Stomach (tissue), 9 donors: ENCODE data around the gene DGLUCY. TPM values are rescaled to one million over a fixed set of nuclear protein-coding genes. Genes with fewer than 3 reads are reported as not detected.
"Not testable (repeated sequence)": the region's sequence is repeated elsewhere in the genome, so short reads cannot be mapped to it uniquely, and the experiment has no call there.

ENCODE experiments used
- DNase-seq, 2 donors: peaks; one replicate each; pipeline versions ENCODE4 v3.0.0 to v3.0.0-alpha.2; 2013 to 2019
- H3K27ac ChIP-seq, 5 donors: fragments of 200-600 bp in 4 of 5; sonication (generic) in 4 of 5; one replicate each; pipeline ENCODE4 v1.5.1; 2013 to 2019; ENCODE audit warnings: mild to moderate bottlenecking in 1 of 5, moderate library complexity in 1 of 5
- H3K27me3 ChIP-seq, 3 donors: fragments of 200-600 bp; sonication (generic); one replicate each; pipeline ENCODE4 v1.5.1; 2017 to 2019; ENCODE audit warnings: mixed run types in 1 of 3
- H3K36me3 ChIP-seq, 4 donors: fragments of 200-600 bp; sonication (generic); 1 replicate in 3 of 4; 2 replicates in 1 of 4; pipeline ENCODE4 v1.5.1; 2016 to 2019
- H3K4me1 ChIP-seq, 4 donors: fragments of 200-600 bp; sonication (generic); one replicate each; pipeline ENCODE4 v1.5.1; 2016 to 2019
- H3K4me3 ChIP-seq, 4 donors: fragments of 200-600 bp; sonication (generic) in 3 of 4; one replicate each; pipeline ENCODE4 v1.5.1; 2016 to 2019; ENCODE audit warnings: mild to moderate bottlenecking in 1 of 4
- H3K9me3 ChIP-seq, 4 donors: fragments of 200-600 bp; sonication (generic); one replicate each; pipeline ENCODE4 v1.5.1; 2016 to 2019
- EP300 ChIP-seq: sonication (generic); formaldehyde crosslinking; IDR thresholded peaks from one replicate; pipeline ENCODE4 v1.6.1; 2017; ENCODE audit warnings: antibody characterized with exemption
- POLR2A ChIP-seq, 4 donors: fragments of 450-650 bp; IDR thresholded peaks; one replicate each; pipeline ENCODE4 v1.6.1; 2016; ENCODE audit warnings: antibody characterized with exemption in 4 of 4, control low read depth in 2 of 4, mild to moderate bottlenecking in 1 of 4, moderate library complexity in 1 of 4
- POLR2AphosphoS5 ChIP-seq, 3 donors: sonication (generic); formaldehyde crosslinking; IDR thresholded peaks; one replicate each; pipeline ENCODE4 v1.6.1; 2016; ENCODE audit warnings: antibody characterized with exemption in 3 of 3
- WGBS, 5 donors: extraction: QIAGEN DNeasy Blood & Tissue Kit in 3 of 5; methylation state at CpG; one replicate each; pipeline versions ENCODE4 v1.1.5 to v1.1.7; 2013 to 2018; 5-methylcytosine and 5-hydroxymethylcytosine counted together
- intact Hi-C: fragments of 100-400 bp; cut with DNase I; formaldehyde crosslinking; loops from one replicate; pipeline ENCODE4 v1.15.1; 2023; ENCODE audit warnings: low total_unique reads
- polyA plus RNA-seq, 3 donors: library from polyadenylated mRNA; stranded (reverse); fragments of 200-250 nt; gene quantifications; one replicate each; pipeline ENCODE4 v1.2.3, GENCODE V29; 2013
- total RNA-seq, 5 donors: library from RNA; depleted of rRNA; stranded (reverse); fragments of >200 nt; gene quantifications; one replicate each; pipeline versions ENCODE4 v1.1.0 to v1.2.3, GENCODE V29; 2014 to 2016
- TF ChIP-seq, protein P1 (sequence below), 7 experiments: fragments of 450-650 bp in 4 of 7; fragments of 200-600 bp in 3 of 7; sonication (generic) in 3 of 7; IDR thresholded peaks; one replicate each; pipeline ENCODE4 v1.5.1; 2016 to 2019; ENCODE audit warnings: antibody characterized with exemption in 7 of 7, control low read depth in 2 of 7, mild to moderate bottlenecking in 1 of 7
- donor health status: healthy with polysubstance abuse.
- donor health status: Bipolar disorder and iron deficiency.
- donor health status: healthy.

The DGLUCY gene
- total and polyA plus RNA-seq, 8 donors: 24.1 to 122 (median 67.1) TPM

DNA sequence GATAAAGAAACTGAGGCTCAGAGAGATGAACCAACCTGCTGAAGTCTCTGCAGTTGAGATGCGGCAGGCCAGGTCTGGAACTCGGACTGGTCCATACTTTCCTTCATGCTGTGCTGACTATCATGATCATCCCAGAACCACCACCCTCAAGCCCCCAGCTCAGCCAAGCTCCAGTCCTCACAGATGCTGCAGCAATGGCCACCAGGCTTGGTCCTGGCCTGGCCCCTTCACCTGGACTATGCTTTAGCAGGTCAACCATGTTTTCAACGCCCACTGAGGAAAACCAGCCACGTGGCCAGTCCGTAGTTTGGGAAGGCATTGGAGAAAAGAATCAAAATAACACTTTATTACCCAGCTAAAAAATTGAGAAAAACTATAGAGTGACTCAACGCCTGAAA lies 129.2 kb downstream of the DGLUCY start:
- Histone ChIP-seq H3K4me3 (peak overlapping the region in 3 of 4 donors; percentile 16 to 38 (median 18)), H3K27ac (peak overlapping the region; percentile 63 to 83 (median 70)), H3K9me3 (no peaks in the 10 kb centered on the region), H3K36me3 (no peaks in the 10 kb centered on the region), H3K27me3 (no peaks in the 10 kb centered on the region), H3K4me1 (peaks cover 0 to 44% (median 22%) of the 10 kb centered on the region in 4 donors)
- no peak for DNase-seq
- intact Hi-C loops: no loop called here
- WGBS, 5 donors: 72 to 80% (median 74%) methylated on average over 6 of the region's 6 CpGs
- TF ChIP-seq, protein P1, sequence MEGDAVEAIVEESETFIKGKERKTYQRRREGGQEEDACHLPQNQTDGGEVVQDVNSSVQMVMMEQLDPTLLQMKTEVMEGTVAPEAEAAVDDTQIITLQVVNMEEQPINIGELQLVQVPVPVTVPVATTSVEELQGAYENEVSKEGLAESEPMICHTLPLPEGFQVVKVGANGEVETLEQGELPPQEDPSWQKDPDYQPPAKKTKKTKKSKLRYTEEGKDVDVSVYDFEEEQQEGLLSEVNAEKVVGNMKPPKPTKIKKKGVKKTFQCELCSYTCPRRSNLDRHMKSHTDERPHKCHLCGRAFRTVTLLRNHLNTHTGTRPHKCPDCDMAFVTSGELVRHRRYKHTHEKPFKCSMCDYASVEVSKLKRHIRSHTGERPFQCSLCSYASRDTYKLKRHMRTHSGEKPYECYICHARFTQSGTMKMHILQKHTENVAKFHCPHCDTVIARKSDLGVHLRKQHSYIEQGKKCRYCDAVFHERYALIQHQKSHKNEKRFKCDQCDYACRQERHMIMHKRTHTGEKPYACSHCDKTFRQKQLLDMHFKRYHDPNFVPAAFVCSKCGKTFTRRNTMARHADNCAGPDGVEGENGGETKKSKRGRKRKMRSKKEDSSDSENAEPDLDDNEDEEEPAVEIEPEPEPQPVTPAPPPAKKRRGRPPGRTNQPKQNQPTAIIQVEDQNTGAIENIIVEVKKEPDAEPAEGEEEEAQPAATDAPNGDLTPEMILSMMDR (IDR thresholded peaks at IDR 0.05): no peak
- no peak for TF ChIP-seq POLR2A (IDR thresholded peaks at IDR 0.05)
- no peak for TF ChIP-seq EP300
- no peak for TF ChIP-seq POLR2AphosphoS5 (IDR thresholded peaks at IDR 0.05)

DNA sequence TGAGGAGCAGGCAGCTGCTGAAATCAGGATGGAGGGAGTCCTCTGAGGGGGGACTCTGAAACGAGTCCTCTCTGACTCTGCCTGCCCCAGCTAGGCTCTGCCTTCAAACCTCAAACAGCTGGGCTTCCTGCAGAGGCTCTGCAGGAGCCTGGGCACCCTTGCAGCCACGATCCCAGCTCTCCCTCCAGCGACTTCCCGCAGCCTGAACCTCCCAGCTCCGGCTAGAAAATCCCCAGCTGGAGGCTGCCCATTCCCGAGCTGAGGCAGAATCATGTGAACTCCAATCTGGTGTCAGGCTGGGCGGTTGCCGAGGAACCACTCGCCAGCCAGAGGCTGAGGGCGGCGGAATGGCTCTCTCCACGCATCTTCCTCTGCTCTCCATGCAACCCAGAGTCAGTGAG lies 130.6 kb downstream of the DGLUCY start, which contains the start of gene GPR68:
Gene GPR68, minus strand, starts transcription at position 204 of the 401 bp plus-strand sequence. CDS start 9,654 bp downstream, outside the sequence.
- Histone ChIP-seq H3K36me3 (no peaks in the 10 kb centered on the region), H3K4me3 (peak within 1 kb of the TSS; percentile 16 to 38 (median 19)), H3K9me3 (no peaks in the 10 kb centered on the region), H3K27ac (peak within 1 kb of the TSS; percentile 63 to 83 (median 71)), H3K4me1 (peaks cover 0 to 37% (median 22%) of the 10 kb centered on the region in 4 donors), H3K27me3 (no peaks in the 10 kb centered on the region)
- TF ChIP-seq POLR2A (IDR thresholded peaks at IDR 0.05): no peak
- no peak for TF ChIP-seq EP300
- TF ChIP-seq POLR2AphosphoS5 (IDR thresholded peaks at IDR 0.05): peak in 1 of 3 donors; percentile 38
- TF ChIP-seq, protein P1 (IDR thresholded peaks at IDR 0.05): no peak
- peak; percentile 57 to 82 for DNase-seq
- WGBS, 5 donors: 9 to 20% (median 11%) methylated on average over 11 to 12 of the region's 12 CpGs
- intact Hi-C loops: no loop called here

DNA sequence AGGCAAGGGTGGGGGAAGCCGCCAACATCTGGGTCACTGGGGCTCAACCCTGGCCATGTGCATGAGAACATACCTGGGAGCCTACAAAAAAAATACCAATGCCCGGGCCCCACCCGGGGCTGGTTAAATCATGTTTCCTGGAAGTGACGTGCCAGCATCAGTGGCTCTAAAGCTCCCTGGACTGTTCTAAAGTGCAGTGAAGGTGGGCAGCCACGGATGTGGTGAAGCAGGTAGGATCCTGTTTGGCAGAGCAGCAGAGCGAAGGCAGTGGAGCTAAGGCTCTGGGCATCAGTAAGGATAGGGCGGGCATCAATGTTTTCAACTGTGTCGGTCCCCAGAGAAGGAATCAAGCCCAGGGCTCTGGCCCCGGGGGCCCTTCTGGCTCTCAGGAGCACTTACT lies 131.2 kb downstream of the DGLUCY start:
- peak in 1 of 2 donors; percentile 58 for DNase-seq
- Histone ChIP-seq H3K27me3 (no peaks in the 10 kb centered on the region), H3K36me3 (no peaks in the 10 kb centered on the region), H3K4me3 (no peak overlapping the region), H3K27ac (peak overlapping the region; percentile 63 to 83 (median 71)), H3K9me3 (no peaks in the 10 kb centered on the region), H3K4me1 (peaks cover 0 to 42% (median 23%) of the 10 kb centered on the region in 4 donors)
- TF ChIP-seq, protein P1 (IDR thresholded peaks at IDR 0.05): no peak
- no peak for TF ChIP-seq EP300
- no peak for TF ChIP-seq POLR2AphosphoS5 (IDR thresholded peaks at IDR 0.05)
- no peak for TF ChIP-seq POLR2A (IDR thresholded peaks at IDR 0.05)
- WGBS, 5 donors: 68 to 79% (median 71%) methylated on average over 8 to 9 of the region's 9 CpGs
- intact Hi-C loops: no loop called here

DNA sequence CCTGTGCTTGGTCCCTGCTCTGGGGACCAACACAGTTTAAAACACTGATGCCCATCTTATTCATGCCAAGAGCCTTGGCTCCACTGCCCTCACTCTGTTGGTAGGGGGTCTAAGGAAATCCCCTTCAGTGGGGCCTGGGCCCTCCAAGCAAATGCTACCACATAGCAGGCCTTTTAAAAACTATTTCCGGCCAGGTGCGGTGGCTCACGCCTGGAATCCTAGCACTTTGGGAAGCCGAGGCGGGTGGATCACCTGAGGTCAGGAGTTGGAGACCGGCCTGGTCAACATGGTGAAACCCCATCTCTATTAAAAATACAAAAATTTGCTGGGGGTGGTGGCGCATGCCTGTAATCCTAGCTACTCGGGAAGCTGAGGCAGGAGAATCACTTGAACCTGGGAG lies 131.7 kb downstream of the DGLUCY start:
- peaks cover 0 to 48% (median 27%) of the 10 kb centered on the region in 4 donors for H3K4me1 ChIP-seq
- DNase-seq, H3K36me3 ChIP-seq, H3K4me3 ChIP-seq, H3K27me3 ChIP-seq, H3K9me3 ChIP-seq, intact Hi-C loops: not testable (repeated sequence)
- H3K27ac ChIP-seq: peak overlapping the region; percentile 63 to 83 (median 71)
- 90 to 99% (median 94%) methylated on average over 8 of the region's 8 CpGs for WGBS, 5 donors

DNA sequence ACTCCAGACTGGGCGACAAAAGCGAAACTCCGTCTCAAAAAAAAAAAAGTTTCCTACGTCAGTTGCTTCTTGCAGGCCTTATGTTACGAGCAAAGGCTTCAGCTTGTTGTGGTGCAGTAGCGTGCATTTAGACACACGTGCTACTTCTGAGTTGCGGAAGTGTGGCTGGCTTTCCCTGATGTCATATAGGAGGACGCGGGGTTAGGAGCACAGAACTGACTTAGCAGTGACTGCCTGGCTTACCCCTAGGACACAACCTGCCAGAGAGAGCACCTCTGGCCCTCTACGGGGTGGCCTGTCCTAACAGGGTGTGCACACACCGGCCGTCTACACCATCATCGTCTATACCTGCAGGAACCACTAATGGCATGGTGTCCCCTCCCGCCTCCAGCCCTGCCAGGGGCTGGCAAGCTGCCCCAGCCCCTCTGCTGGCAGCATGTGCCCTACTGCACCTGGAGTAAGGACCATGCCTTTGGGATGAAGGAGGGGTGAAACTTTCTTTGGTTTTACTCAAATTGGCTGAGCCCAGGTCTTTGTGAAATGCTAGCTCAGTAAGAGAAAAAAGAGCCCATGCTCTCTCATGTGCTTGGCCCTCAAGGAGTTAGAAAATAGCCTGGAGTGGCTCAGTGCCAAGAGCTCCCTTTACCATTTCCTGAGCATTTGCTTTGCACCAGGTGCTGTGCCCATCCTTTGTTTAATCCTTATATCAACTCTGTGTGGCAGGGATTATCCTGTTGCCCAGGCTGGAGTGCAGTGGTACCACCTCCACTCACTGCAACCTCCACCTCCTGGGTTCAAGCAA lies 132.4 kb downstream of the DGLUCY start:
- Histone ChIP-seq H3K4me1 (peaks cover 0 to 53% (median 30%) of the 10 kb centered on the region in 4 donors), H3K27ac (peak overlapping the region; percentile 8 to 83 (median 70)), H3K4me3 (no peak overlapping the region), H3K27me3 (no peaks in the 10 kb centered on the region), H3K9me3 (no peaks in the 10 kb centered on the region), H3K36me3 (no peaks in the 10 kb centered on the region)
- WGBS, 5 donors: 81 to 93% (median 87%) methylated on average over 15 of the region's 15 CpGs
- intact Hi-C loops: no loop called here
- TF ChIP-seq EP300 (no peak), POLR2AphosphoS5 (IDR thresholded peaks at IDR 0.05) (peak in 1 of 3 donors; percentile 12)
- TF ChIP-seq, protein P1 (IDR thresholded peaks at IDR 0.05): no peak
- peak in 1 of 2 donors; percentile 67 for DNase-seq
